ENCODE results near the gene GMPR. TPM values are rescaled to one million over a fixed set of nuclear protein-coding genes. Genes with fewer than 3 reads are reported as not detected.
"Not testable (repeated sequence)": the region's sequence is repeated elsewhere in the genome, so short reads cannot be mapped to it uniquely, and the experiment has no call there.

Gene GMPR
- total and polyA plus RNA-seq, 8 donors = 9.8 to 46.3 (median 26.9) TPM

GRCh38 chr6:16217156-16217721 lies 21.1 kb upstream of the GMPR start:
- H3K9me3 ChIP-seq = no peaks in the 10 kb centered on the region
- no peaks in the 10 kb centered on the region for H3K36me3 ChIP-seq
- TF ChIP-seq POLR2A (IDR thresholded peaks at IDR 0.05) (no peak), POLR2AphosphoS5 (IDR thresholded peaks at IDR 0.05) (no peak), CTCF (IDR thresholded peaks at IDR 0.05) (no peak), EP300 (IDR thresholded peaks at IDR 0.05) (no peak)
- intact Hi-C loops (cut with DNase I; ENCODE audit: low total_unique reads) = no loop called here
- H3K27ac ChIP-seq = no peak overlapping the region
- H3K27me3 ChIP-seq = peaks cover 0 to 15% (median 9%) of the 10 kb centered on the region in 3 donors
- no peak for DNase-seq
- peaks cover 0 to 19% (median 11%) of the 10 kb centered on the region in 4 donors for H3K4me1 ChIP-seq
- WGBS, 5 donors = 87 to 95% (median 91%) methylated on average over 11 to 17 of the region's 17 CpGs
- H3K4me3 ChIP-seq = peak overlapping the region in 1 of 4 donors; percentile 7

- no peaks in the 10 kb centered on the region for H3K27me3 ChIP-seq
- intact Hi-C loops (cut with DNase I; ENCODE audit: low total_unique reads) = no loop called here
- no peaks in the 10 kb centered on the region for H3K4me1 ChIP-seq
- DNase-seq = no peak
- no peaks in the 10 kb centered on the region for H3K36me3 ChIP-seq
- H3K27ac ChIP-seq = no peak overlapping the region
- no peaks in the 10 kb centered on the region for H3K9me3 ChIP-seq
- TF ChIP-seq POLR2AphosphoS5 (IDR thresholded peaks at IDR 0.05) = no peak
- no peak for TF ChIP-seq POLR2A (IDR thresholded peaks at IDR 0.05)
- TF ChIP-seq EP300 (IDR thresholded peaks at IDR 0.05) = no peak
- no peak for TF ChIP-seq CTCF (IDR thresholded peaks at IDR 0.05)
- WGBS, 5 donors = 67 to 90% (median 83%) methylated on average over 3 of the region's 3 CpGs
- no peak overlapping the region for H3K4me3 ChIP-seq
These were observed 15.6 kb upstream of the GMPR start for GRCh38 chr6:16222826-16223225.

GRCh38 chr6:16223362-16223761 lies 15.0 kb upstream of the GMPR start:
- intact Hi-C loops (cut with DNase I; ENCODE audit: low total_unique reads) = no loop called here
- DNase-seq = no peak
- WGBS, 5 donors = 90 to 93% (median 92%) methylated on average over 7 of the region's 7 CpGs

GRCh38 chr6:16224409-16224808 lies 14.0 kb upstream of the GMPR start:
- TF ChIP-seq POLR2AphosphoS5 (IDR thresholded peaks at IDR 0.05) (no peak), EP300 (IDR thresholded peaks at IDR 0.05) (no peak), CTCF (IDR thresholded peaks at IDR 0.05) (no peak), POLR2A (IDR thresholded peaks at IDR 0.05) (no peak)
- intact Hi-C loops (cut with DNase I; ENCODE audit: low total_unique reads) = no loop called here
- H3K27me3 ChIP-seq = peaks cover 0 to 2% (median 0%) of the 10 kb centered on the region in 3 donors
- H3K4me3 ChIP-seq = no peak overlapping the region
- no peaks in the 10 kb centered on the region for H3K9me3 ChIP-seq
- no peak overlapping the region for H3K27ac ChIP-seq
- H3K4me1 ChIP-seq = peaks cover 0 to 12% (median 5%) of the 10 kb centered on the region in 4 donors
- H3K36me3 ChIP-seq = no peaks in the 10 kb centered on the region
- no peak for DNase-seq
- 75 to 86% (median 77%) methylated on average over 8 of the region's 8 CpGs for WGBS, 5 donors

More at GRCh38 chr6:16223362-16223761, 15.0 kb upstream of the GMPR start:
- H3K9me3 ChIP-seq = no peaks in the 10 kb centered on the region
- no peaks in the 10 kb centered on the region for H3K27me3 ChIP-seq
- H3K4me3 ChIP-seq = no peak overlapping the region
- H3K36me3 ChIP-seq = no peaks in the 10 kb centered on the region
- H3K27ac ChIP-seq = no peak overlapping the region
- peaks cover 0 to 1% (median 0%) of the 10 kb centered on the region in 4 donors for H3K4me1 ChIP-seq
- TF ChIP-seq POLR2AphosphoS5 (IDR thresholded peaks at IDR 0.05) (no peak), EP300 (IDR thresholded peaks at IDR 0.05) (no peak)

- H3K27ac ChIP-seq; H3K4me3 ChIP-seq; intact Hi-C loops (cut with DNase I; ENCODE audit: low total_unique reads); H3K27me3 ChIP-seq; DNase-seq; H3K36me3 ChIP-seq; H3K9me3 ChIP-seq: not testable (repeated sequence)
- peaks cover 0 to 20% (median 9%) of the 10 kb centered on the region in 4 donors for H3K4me1 ChIP-seq
- WGBS, 5 donors = 78 to 87% (median 84%) methylated on average over 3 of the region's 3 CpGs
These were observed 13.2 kb upstream of the GMPR start for GRCh38 chr6:16225062-16225731.

- H3K9me3 ChIP-seq, H3K27ac ChIP-seq: not testable (repeated sequence)
These were observed 12.0 kb upstream of the GMPR start for GRCh38 chr6:16226117-16227047.

More at GRCh38 chr6:16226117-16227047, 12.0 kb upstream of the GMPR start:
- H3K4me1 ChIP-seq = peaks cover 0 to 20% (median 10%) of the 10 kb centered on the region in 4 donors
- DNase-seq; H3K36me3 ChIP-seq; H3K27me3 ChIP-seq; intact Hi-C loops (cut with DNase I; ENCODE audit: low total_unique reads); H3K4me3 ChIP-seq: not testable (repeated sequence)
- 78 to 93% (median 89%) methylated on average over 17 to 23 of the region's 23 CpGs for WGBS, 5 donors
